HAP-1 (cell line): Measurements from ENCODE around the gene LCORL.
"Not testable (repeated sequence)": the region's sequence is repeated elsewhere in the genome, so short reads cannot be mapped to it uniquely, and the experiment has no call there.

Source experiments
- DNase-seq, 2 experiments: peaks; one replicate each; pipeline ENCODE4 v3.0.0-alpha.2; 2016 to 2020; ENCODE audit warnings: low spot score in 2 of 2
- H3K27me3 ChIP-seq: fragments of 250-450 bp; sonication (Bioruptor Pico); 2 replicates; pipeline ENCODE4 v1.5.1; 2020; ENCODE audit warnings: low read depth, mild to moderate bottlenecking, moderate library complexity
- H3K36me3 ChIP-seq: fragments of 250-450 bp; sonication (Bioruptor Pico); replicated peaks from 2 replicates; pipeline ENCODE4 v1.5.1; 2020; ENCODE audit warnings: mild to moderate bottlenecking
- H3K4me1 ChIP-seq: fragments of 250-450 bp; sonication (Bioruptor Pico); 2 replicates; pipeline ENCODE4 v1.5.1; 2020; ENCODE audit warnings: mild to moderate bottlenecking
- H3K4me3 ChIP-seq: fragments of 250-450 bp; sonication (Bioruptor Pico); 2 replicates; pipeline ENCODE4 v1.5.1; 2020; ENCODE audit warnings: mild to moderate bottlenecking, moderate library complexity
- H3K9me3 ChIP-seq: fragments of 250-450 bp; sonication (Bioruptor Pico); 2 replicates; pipeline ENCODE4 v1.5.1; 2020; ENCODE audit warnings: mild to moderate bottlenecking, moderate library complexity
- in situ Hi-C: fragments of 300-500 bp; cut with MboI; formaldehyde crosslinking; loops from 3 replicates; pipeline ENCODE4 v1.14.3; 2020; ENCODE audit warnings: low sequenced_read_pairs, inconsistent platforms, mixed read lengths

Gene LCORL

DNA sequence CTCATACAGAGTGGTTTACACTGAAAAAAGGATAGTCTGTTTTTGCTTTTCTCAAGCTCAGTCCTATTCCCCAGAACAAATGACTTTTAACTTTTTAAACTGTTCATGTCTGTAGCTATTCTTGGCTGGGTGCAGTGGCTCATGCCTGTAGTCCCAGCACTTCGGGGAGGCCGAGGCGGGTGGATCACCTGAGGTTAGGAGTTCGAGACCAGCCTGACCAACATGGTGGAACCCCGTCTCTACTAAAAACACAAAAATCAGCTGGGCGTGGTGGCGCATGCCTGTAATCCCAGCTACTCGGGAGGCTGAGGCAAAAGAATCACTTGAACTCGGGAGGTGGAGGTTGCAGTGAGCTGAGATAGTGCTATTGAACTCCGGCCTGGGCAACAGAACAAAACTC is 14.8 kb upstream of the LCORL start:
- H3K4me3 ChIP-seq, H3K4me1 ChIP-seq, H3K9me3 ChIP-seq, DNase-seq, H3K36me3 ChIP-seq, H3K27me3 ChIP-seq, in situ Hi-C loops: not testable (repeated sequence)

DNA sequence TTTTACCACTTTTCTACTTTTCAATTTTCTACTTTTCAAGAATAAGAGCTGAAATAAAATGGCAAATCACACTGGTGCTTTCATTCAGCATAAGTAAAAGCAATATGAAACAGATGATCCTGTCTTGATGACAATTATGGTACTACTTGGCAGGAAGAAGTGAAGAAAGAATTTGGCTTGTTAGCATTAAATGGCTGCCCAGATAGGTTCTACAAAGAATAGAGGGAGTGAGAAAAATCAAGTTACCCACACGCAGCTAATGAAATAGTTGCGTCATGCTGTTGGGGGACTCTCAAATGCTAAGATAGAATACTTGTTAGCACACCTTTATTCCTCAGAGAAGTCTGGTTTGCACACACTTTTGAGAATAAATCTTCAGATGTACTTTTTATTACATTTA is 12.5 kb upstream of the LCORL start:
- in situ Hi-C loops = no loop called here
- DNase-seq = no peak
- no peaks in the 10 kb centered on the region for H3K9me3 ChIP-seq
- H3K36me3 ChIP-seq = no peaks in the 10 kb centered on the region
- H3K27me3 ChIP-seq = peaks cover 7% of the 10 kb centered on the region; the same call in 1 of the 2 replicates
- no peaks in the 10 kb centered on the region for H3K4me1 ChIP-seq
- H3K4me3 ChIP-seq = no peak overlapping the region

DNA sequence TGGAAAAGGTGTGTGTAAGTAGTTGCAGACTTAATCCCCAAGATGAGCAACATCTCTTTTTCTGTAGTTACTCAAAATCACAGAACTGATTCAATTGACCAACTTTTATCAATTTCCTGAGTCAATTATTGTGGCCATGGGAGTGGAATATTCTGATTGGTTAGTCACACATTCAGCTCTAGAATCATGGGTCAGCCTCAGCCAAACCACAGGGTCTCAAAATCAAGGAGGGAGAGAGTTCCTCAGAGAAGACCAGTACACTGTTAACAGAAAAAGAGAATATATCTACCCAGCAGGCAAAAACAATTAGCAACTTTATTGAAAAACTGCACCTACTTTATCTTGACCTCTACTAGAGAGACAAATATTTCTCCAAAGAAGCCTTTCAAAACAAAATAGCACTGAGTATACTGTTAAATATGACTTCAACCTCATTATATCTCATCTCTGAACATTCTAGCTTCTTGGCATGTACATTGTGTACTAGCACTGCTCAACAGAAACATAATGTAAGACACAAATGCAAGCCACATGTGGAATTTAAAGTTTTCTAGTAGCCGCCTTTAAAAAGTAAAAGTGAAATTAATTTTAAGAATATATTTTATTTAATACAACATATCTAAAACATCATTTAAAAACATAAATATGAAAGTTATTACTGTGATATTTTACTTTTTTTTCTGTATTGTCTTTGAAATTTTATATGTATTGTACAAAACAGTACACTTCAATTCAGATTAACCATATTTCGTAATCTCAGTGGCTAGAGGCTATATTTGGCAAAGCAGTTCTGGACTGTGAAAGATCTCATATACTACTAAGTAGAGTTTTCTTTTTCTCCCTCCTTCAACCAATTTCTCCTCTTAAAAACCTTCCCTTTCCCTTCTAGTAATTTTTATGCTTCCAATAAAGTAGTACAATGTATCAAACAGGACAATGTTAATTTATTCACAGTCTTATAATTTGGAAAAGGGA is 11.8 kb upstream of the LCORL start:
- in situ Hi-C loops = no loop called here
- no peak for DNase-seq
- no peak overlapping the region for H3K4me3 ChIP-seq

DNA sequence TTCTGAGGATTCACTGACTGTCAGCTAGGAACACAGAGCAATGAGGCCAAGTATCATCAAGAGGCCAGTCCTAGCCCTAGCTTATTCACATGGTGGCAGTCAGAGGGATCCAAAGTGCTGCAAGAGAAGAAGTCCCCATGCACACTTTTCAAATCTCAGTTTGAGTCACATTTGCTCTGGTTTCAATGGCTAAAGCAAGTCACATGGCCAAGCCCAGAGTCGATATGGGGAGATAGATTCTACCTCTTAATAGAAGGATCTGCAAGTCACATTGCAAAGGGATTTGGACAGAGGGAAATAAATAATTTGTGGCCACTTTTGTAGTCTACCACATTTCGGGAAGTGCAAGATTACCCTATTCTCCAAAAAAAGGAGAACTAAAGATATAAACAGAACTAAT is 3.7 kb upstream of the LCORL start:
- in situ Hi-C loops = no loop called here
- peaks cover 4% of the 10 kb centered on the region for H3K4me1 ChIP-seq
- no peaks in the 10 kb centered on the region for H3K36me3 ChIP-seq
- no peak overlapping the region for H3K4me3 ChIP-seq
- no peaks in the 10 kb centered on the region for H3K27me3 ChIP-seq
- no peak for DNase-seq
- no peaks in the 10 kb centered on the region for H3K9me3 ChIP-seq

More for the DNA sequence above, 11.8 kb upstream of the LCORL start:
- H3K27me3 ChIP-seq = peaks cover 7% of the 10 kb centered on the region; the same call in 1 of the 2 replicates
- no peaks in the 10 kb centered on the region for H3K4me1 ChIP-seq
- no peaks in the 10 kb centered on the region for H3K36me3 ChIP-seq
- no peaks in the 10 kb centered on the region for H3K9me3 ChIP-seq

DNA sequence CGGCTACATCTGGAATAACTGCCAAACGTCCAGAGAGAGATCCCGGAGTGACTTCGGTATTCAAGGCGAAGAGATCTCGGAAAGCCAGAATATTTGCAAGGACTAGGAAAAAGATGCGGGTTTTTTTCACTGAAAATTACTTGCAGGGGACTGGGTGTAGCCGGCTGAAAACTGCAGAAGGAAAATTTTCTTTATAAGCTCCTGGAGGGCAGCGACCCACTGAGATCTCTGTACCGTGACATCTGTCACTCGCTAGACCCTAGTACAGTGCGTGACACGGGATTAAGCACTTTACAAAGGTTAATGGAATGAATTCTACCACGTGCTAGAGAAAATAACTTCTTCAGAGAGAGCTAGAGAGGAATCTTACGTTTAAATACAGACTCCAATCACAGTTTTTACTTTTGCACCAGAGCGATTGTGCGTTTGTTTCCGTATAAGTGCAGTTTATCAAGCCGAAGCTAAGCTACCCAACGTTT is 1.1 kb upstream of the LCORL start:
- in situ Hi-C loops = no loop called here
- peaks cover 4% of the 10 kb centered on the region for H3K4me1 ChIP-seq
- DNase-seq = no peak

DNA sequence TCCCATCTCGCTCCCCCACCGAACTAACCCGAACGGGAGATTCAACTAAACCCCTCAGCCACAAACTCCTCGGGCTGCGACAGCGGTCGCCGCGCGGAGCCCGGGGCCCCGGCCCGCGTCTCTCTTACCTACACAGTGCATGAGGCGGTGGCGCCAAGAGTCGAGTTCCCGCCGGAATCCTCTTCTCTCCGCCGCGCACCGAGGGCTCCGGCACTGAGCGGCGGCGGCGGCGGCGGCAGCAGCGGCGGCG is 160 bp downstream of the LCORL start:
- Histone ChIP-seq H3K36me3 (no peaks in the 10 kb centered on the region), H3K27me3 (no peaks in the 10 kb centered on the region), H3K4me3 (peak overlapping the region; percentile 88), H3K9me3 (no peaks in the 10 kb centered on the region), H3K4me1 (peaks cover 4% of the 10 kb centered on the region)
- no peak for DNase-seq
- in situ Hi-C loops = no loop called here

More for the DNA sequence above, 1.1 kb upstream of the LCORL start:
- H3K27me3 ChIP-seq = no peaks in the 10 kb centered on the region
- H3K36me3 ChIP-seq = no peaks in the 10 kb centered on the region
- H3K9me3 ChIP-seq = no peaks in the 10 kb centered on the region
- H3K4me3 ChIP-seq = peak overlapping the region; percentile 88

DNA sequence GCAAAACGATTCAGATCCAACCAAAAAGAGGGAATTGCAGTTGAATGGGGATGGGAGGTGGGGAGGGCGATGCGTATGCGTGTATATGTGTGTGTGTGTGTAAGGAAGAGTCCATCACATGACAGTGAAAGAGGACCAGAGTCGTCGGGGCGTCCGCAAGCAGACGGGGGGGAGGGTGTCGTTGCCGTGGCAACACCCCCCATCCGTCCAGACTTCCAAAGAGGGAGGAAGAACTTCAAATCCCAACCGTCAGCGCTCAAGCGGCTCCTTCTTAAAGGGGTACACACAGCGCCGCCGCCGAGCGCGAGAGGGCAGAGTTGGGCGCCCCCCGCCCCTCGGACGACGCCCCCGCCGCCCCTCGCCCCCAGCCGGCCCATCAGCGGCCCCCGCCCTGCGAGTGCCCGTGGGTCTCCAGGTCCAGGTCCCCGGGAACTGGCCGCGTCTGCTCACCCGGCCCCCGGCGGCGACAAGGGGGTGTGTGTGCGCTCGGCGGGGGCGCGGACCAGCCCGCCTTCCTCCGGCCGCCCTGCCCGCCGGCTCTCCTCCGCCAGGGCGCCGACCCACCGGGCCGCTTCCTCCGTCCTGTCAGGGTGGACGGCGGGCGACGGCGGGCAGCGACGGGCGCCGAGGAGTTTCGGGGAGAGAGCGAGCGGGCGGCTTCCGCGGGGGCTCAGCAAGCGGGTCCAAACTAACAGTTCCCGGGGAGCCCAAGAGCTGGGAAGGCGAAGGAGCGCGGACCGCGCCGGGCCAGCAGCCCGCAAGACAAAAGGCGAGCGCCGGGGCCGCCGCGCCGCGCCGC is 685 bp downstream of the LCORL start:
- in situ Hi-C loops = no loop called here
- no peaks in the 10 kb centered on the region for H3K9me3 ChIP-seq
- H3K27me3 ChIP-seq = no peaks in the 10 kb centered on the region
- no peaks in the 10 kb centered on the region for H3K36me3 ChIP-seq
- H3K4me1 ChIP-seq = peaks cover 4% of the 10 kb centered on the region
- peak overlapping the region; percentile 88 for H3K4me3 ChIP-seq
- DNase-seq = peak; percentile 62 to 84

DNA sequence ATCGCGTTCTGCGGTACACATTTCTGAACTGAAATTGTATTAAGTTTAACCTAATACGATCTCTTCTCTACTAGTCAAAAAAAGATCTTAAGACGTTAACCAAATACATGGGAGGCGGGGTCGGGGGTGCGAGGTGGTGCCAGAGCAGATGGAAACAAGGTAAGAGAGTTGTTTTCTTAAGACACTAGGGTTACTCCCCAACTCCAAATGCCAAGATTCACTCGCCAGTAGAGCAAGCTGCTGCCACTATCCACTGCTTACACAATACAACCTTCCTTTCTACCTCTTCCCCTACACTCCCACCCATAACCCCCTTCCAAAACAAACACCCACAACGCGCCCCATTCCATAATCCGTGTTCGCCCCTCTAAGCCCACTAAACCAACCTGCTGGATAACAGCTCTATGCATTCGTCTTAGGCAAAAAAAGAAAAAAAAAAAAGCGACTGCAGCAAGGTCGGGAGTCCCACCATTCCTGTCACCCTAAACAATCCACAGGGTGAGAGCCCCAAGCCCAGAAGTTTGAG is 1.3 kb downstream of the LCORL start:
- Histone ChIP-seq H3K27me3 (no peaks in the 10 kb centered on the region), H3K9me3 (no peaks in the 10 kb centered on the region), H3K4me3 (peak overlapping the region; percentile 88), H3K4me1 (peaks cover 4% of the 10 kb centered on the region), H3K36me3 (no peaks in the 10 kb centered on the region)
- in situ Hi-C loops = no loop called here
- DNase-seq = peak in 1 of 2 experiments; percentile 24

DNA sequence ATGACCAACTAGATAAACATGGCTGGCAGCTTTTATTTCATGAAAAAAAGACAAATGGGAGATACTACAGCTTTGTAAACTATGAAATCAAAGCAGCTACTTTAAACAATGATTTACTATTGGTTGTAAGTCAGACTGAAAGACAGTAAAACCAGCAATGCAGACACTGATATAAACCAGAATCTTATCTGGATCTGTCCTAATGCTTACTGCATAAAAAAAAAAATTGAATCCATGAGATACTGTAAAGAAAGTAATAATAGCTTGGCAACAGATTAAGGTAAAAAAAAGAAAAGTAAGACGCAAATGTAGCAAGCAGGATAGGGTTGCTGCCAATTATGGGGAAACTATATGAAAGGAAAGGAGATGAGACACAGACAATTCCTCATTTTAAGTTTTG is 7.3 kb downstream of the LCORL start:
- Histone ChIP-seq H3K36me3 (no peaks in the 10 kb centered on the region), H3K27me3 (no peaks in the 10 kb centered on the region), H3K9me3 (no peaks in the 10 kb centered on the region), H3K4me3 (no peak overlapping the region), H3K4me1 (no peaks in the 10 kb centered on the region)
- no peak for DNase-seq
- in situ Hi-C loops = no loop called here

DNA sequence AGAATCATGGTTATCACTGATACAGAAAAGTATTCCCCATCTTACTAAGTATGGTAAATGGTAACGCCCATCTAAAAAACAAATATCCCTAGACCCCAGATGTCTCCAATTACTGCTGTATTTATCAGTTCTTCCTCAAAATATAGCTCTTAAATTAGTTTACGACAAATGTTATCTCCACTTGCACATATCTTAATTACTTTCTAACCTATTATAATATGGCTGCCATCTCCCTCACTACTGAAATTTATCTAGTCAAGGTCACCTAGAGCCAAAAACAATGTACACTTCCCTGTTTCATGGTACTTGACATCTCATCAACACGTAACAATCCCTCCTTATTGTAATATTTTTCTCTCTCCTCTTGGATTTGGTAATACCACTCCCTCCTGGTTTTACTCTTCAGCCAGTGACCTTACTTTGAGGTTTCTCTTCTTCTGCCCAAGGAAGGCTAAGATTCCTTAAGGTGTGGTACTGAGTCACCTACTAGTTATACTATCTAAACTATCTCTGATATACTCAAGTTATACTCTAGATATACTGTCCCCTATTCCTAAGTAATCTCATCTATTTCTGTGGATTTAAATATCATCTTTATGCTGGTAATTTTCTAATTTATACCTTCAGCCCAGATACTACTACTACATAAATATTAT is 8.6 kb downstream of the LCORL start:
- no peak for DNase-seq

DNA sequence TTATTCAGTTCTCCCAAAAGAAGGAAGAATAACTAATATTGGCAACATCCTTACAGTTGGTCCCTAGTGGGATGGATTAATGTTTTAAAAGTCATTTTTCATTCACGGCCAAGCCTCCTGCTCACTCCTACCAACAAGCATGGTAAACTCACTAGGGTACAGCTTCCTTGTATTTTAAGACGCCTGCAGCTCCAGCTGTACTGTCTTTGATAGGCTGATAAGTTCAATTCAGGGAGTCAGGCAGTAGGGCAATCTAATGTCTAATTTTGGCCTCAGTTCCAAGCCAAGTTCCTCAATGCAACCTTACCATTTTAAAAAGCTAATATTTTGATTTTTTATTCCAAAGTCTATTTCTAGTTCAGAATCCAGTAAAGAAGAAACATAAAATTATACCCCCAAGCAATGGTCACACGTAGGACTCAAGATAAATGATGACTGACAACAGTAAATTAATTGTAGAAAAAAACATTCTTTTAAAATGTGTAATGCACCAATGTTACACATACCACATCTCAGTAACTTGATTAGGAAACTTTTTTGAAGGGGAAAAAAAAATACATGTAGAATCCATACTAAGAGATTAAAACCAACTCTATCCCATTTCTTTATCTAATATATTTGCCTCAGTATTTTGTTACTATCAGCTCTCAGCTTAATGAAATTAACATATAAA is 9.3 kb downstream of the LCORL start:
- Histone ChIP-seq H3K27me3 (no peaks in the 10 kb centered on the region), H3K9me3 (no peaks in the 10 kb centered on the region), H3K4me3 (no peak overlapping the region), H3K36me3 (no peaks in the 10 kb centered on the region), H3K4me1 (no peaks in the 10 kb centered on the region)
- DNase-seq = no peak
- in situ Hi-C loops = no loop called here

More for the DNA sequence above, 8.6 kb downstream of the LCORL start:
- in situ Hi-C loops = no loop called here
- H3K4me3 ChIP-seq = no peak overlapping the region
- H3K9me3 ChIP-seq = no peaks in the 10 kb centered on the region
- H3K27me3 ChIP-seq = no peaks in the 10 kb centered on the region
- H3K36me3 ChIP-seq = no peaks in the 10 kb centered on the region
- no peaks in the 10 kb centered on the region for H3K4me1 ChIP-seq

DNA sequence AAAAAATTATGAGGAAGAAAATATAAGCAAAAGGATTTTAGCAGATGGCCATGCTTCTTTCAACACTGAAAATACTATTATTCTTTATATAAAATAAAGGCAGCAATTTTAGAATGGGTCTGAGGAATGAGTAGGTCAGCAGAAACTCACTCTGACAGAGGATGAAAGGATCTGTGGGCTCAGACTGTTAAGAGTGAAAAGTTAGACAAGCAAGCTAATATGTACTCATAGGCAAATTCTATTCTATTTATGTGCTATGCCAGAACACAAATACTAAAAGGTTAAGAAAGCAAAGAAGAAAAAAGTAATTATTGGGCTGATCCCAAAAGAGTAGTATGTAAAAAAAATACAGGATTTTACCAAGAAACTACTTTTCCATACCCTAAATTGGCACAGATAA is 13.9 kb downstream of the LCORL start:
- no peak overlapping the region for H3K4me3 ChIP-seq
- in situ Hi-C loops = no loop called here
- H3K9me3 ChIP-seq = peaks cover 9% of the 10 kb centered on the region
- DNase-seq = no peak
- H3K36me3 ChIP-seq = no peaks in the 10 kb centered on the region
- H3K4me1 ChIP-seq = no peaks in the 10 kb centered on the region
- H3K27me3 ChIP-seq = no peaks in the 10 kb centered on the region

DNA sequence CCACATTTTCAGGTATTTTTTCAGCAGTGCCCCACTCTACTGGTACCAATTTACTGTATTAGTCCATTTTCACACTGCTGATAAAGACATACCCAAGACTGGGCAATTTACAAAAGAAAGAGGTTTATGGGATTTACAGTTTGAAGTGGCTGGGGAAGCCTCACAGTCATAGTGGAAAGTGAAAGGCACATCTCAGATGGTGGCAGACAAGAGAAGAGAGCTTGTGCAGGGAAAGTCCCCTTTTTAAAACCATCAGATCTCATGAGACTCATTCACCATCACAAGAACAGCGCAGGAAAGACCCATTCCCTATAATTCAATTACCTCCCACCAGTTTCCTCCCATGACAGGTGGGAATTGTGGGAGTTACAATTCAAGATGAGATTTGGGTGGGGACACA is 15.1 kb downstream of the LCORL start:
- H3K4me1 ChIP-seq, in situ Hi-C loops, H3K36me3 ChIP-seq, H3K4me3 ChIP-seq, H3K9me3 ChIP-seq, H3K27me3 ChIP-seq, DNase-seq: not testable (repeated sequence)
